Mucosa of gallbladder (tissue), 1 donor: ENCODE data around the gene COA1. TPM values are rescaled to one million over a fixed set of nuclear protein-coding genes. Genes with fewer than 3 reads are reported as not detected.
"Not testable (repeated sequence)": the region's sequence is repeated elsewhere in the genome, so short reads cannot be mapped to it uniquely, and the experiment has no call there.

Source experiments
- DNase-seq: peaks from one replicate; pipeline ENCODE4 v3.0.0-alpha.2; 2020; ENCODE audit warnings: low spot score
- total RNA-seq: library from RNA; stranded (reverse); gene quantifications from one replicate; pipeline ENCODE4 v1.2.1, GENCODE V29; 2021
- donor health status: DM: no; HTN: no; CAD: no.

COA1 gene
- total RNA-seq, 1 donor from 2014 or later, result 43.6 TPM

GRCh38 chr7:43628431-43628830, 100.9 kb downstream of the COA1 start:
- DNase-seq, result no peak

- not testable (repeated sequence) for DNase-seq
Observed at GRCh38 chr7:43627798-43628197, 101.5 kb downstream of the COA1 start.

GRCh38 chr7:43626695-43627094, 102.6 kb downstream of the COA1 start:
- DNase-seq, result no peak

- no peak for DNase-seq
Observed at GRCh38 chr7:43625980-43626379, 103.3 kb downstream of the COA1 start.

- no peak for DNase-seq
Observed at GRCh38 chr7:43625453-43625852, 103.9 kb downstream of the COA1 start.

- no peak for DNase-seq
Observed at GRCh38 chr7:43624156-43624555, 105.2 kb downstream of the COA1 start.

GRCh38 chr7:43621729-43622448, 107.4 kb downstream of the COA1 start:
- no peak for DNase-seq

GRCh38 chr7:43619213-43620012, 109.9 kb downstream of the COA1 start:
- no peak for DNase-seq

GRCh38 chr7:43618073-43618472, 111.2 kb downstream of the COA1 start:
- DNase-seq, result no peak

- DNase-seq, result no peak
Observed at GRCh38 chr7:43616977-43617376, 112.3 kb downstream of the COA1 start.

- DNase-seq, result no peak
Observed at GRCh38 chr7:43615558-43616145, 113.7 kb downstream of the COA1 start.

GRCh38 chr7:43612599-43613589, 116.4 kb downstream of the COA1 start:
- no peak for DNase-seq

- DNase-seq, result no peak
Observed at GRCh38 chr7:43612128-43612527, 117.2 kb downstream of the COA1 start.

GRCh38 chr7:43609097-43609496, 120.2 kb downstream of the COA1 start:
- DNase-seq, result no peak

- no peak for DNase-seq
Observed at GRCh38 chr7:43604251-43604650, 125.1 kb downstream of the COA1 start.

- DNase-seq, result no peak
Observed at GRCh38 chr7:43602256-43602655, 127.1 kb downstream of the COA1 start.

- DNase-seq, result no peak
Observed at GRCh38 chr7:43600056-43600455, 129.3 kb downstream of the COA1 start.

GRCh38 chr7:43596426-43596825, 132.9 kb downstream of the COA1 start:
- DNase-seq, result not testable (repeated sequence)

- DNase-seq, result no peak
Observed at GRCh38 chr7:43594020-43594419, 135.3 kb downstream of the COA1 start.

GRCh38 chr7:43593010-43593409, 136.3 kb downstream of the COA1 start:
- no peak for DNase-seq

GRCh38 chr7:43592326-43592725, 137.0 kb downstream of the COA1 start:
- no peak for DNase-seq
